Measurements from ENCODE around the gene MRPS26.

- TF ChIP-seq POLR2AphosphoS5 (IDR thresholded peaks at IDR 0.05) (no peak), CTCF (IDR thresholded peaks at IDR 0.05) (no peak)
These were observed 7.4 kb upstream of the MRPS26 start for GRCh38 chr20:3038454-3038853.

Data from prostate gland (tissue), 2 donors.